ENCODE data around the gene CCL18.
A peak's percentile ranks its signal among the peaks of the same experiment; 100 is the strongest.
"Not testable (repeated sequence)": the region's sequence is repeated elsewhere in the genome, so short reads cannot be mapped to it uniquely, and the experiment has no call there.

CCL18 gene

DNA sequence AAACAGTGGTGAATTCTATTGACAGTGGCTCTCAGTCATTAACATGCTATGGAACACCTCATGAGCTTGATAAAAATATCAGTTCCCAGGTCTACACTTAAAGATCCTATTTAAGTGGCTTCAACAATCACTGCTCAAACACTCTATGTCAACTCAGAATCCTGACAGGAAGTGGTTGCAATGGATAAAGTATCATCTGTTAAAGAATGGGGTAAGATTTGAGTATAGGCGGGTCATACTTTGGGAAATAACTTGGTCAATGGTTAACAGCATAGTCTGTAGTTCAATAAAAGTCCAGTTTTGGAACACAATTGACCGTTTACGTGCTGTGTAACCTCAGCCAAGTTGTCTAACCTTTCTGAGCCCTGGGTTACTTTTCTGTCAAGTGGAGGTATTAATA lies 23.4 kb downstream of the CCL18 start:
- H3K4me3 ChIP-seq (ENCODE audit: low read length in 2 of 2); H3K36me3 ChIP-seq (ENCODE audit: control insufficient read depth in 2 of 2, insufficient read depth in 2 of 2, low read length in 2 of 2); H3K27me3 ChIP-seq (ENCODE audit: control insufficient read depth in 2 of 2, insufficient read depth in 2 of 2, low read length in 2 of 2); H3K9me3 ChIP-seq (ENCODE audit: control insufficient read depth in 2 of 2, low read length in 2 of 2); H3K4me1 ChIP-seq (ENCODE audit: control insufficient read depth in 2 of 2, insufficient read depth in 2 of 2, low read length in 2 of 2); H3K9ac ChIP-seq (ENCODE audit: low read depth in 1 of 2, low read length in 2 of 2); H3K27ac ChIP-seq (ENCODE audit: low read depth in 2 of 2, low read length in 2 of 2): not testable (repeated sequence)

DNA sequence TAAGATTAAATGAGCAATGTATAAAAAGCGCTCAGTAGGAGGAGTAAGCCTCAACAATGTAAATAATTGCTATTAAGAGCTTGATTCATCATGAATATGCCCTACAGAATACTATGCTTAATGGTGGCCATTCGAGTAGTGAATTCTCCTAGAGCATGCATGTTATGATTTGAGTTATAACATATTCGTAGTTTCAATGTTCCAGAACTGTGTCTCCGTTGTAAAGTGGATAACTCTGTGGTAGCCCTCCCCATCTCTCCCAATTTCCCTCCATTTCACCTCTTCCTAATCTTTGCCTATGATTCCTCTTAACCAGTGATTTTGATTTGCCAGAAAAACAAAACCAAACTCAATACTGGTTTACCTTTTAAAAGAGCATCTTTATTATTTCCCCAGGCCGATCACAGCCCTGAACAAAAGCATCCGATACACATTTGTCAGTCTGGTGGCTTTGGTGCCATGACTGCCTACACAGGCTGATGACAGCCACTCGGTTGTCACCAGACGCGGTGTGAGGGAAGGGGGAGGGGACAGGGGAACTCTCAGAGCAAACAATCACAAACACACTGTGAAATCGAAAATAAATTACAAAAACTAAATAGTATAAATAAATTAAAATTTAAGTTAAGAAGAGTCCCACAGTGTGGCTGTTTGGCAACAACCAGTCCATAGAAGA lies 24.0 kb downstream of the CCL18 start:
- H3K27ac ChIP-seq (ENCODE audit: low read depth in 2 of 2, low read length in 2 of 2); H3K9ac ChIP-seq (ENCODE audit: low read depth in 1 of 2, low read length in 2 of 2); H3K4me3 ChIP-seq (ENCODE audit: low read length in 2 of 2); H3K4me1 ChIP-seq (ENCODE audit: control insufficient read depth in 2 of 2, insufficient read depth in 2 of 2, low read length in 2 of 2); H3K9me3 ChIP-seq (ENCODE audit: control insufficient read depth in 2 of 2, low read length in 2 of 2); H3K36me3 ChIP-seq (ENCODE audit: control insufficient read depth in 2 of 2, insufficient read depth in 2 of 2, low read length in 2 of 2); H3K27me3 ChIP-seq (ENCODE audit: control insufficient read depth in 2 of 2, insufficient read depth in 2 of 2, low read length in 2 of 2): not testable (repeated sequence)

DNA sequence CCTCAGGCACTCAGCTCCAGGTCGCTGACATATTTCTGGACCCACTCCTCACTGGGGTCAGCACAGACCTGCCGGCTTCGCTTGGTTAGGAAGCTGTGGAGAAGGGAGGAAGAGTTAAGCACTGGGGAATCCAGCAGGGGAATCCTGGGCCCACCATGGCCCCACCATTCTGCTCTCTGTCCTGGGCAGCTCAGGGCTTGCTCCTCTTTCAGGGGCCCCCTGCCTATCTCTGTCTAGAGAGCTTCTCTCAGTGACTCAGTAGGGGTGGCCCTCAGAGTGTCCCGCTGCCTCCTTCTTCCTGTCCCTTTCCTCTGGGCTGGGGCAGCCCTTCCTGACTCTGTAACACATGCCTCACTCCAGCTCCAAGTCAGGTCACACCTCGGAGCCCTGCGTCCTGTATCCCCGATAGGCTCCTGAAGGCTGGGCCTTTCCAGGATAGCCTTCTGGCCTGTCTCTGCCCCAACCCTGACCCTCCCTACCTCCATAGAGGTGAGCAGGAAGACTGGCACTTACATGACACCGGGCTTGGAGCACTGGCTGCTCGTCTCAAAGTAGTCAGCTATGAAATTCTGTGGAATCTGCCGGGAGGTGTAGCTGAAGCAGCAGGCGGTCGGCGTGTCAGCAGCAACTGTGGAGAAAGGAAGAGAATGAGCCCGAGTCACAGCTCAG lies 24.7 kb downstream of the CCL18 start:
- H3K36me3 ChIP-seq (ENCODE audit: control insufficient read depth in 2 of 2, insufficient read depth in 2 of 2, low read length in 2 of 2), result no peaks in the 10 kb centered on the region
- no peaks in the 10 kb centered on the region for H3K27me3 ChIP-seq (ENCODE audit: control insufficient read depth in 2 of 2, insufficient read depth in 2 of 2, low read length in 2 of 2)
- H3K4me3 ChIP-seq (ENCODE audit: low read length in 2 of 2), result no peak overlapping the region
- H3K9ac ChIP-seq (ENCODE audit: low read depth in 1 of 2, low read length in 2 of 2), result no peak overlapping the region
- no peaks in the 10 kb centered on the region for H3K9me3 ChIP-seq (ENCODE audit: control insufficient read depth in 2 of 2, low read length in 2 of 2)
- no peak overlapping the region for H3K27ac ChIP-seq (ENCODE audit: low read depth in 2 of 2, low read length in 2 of 2)
- no peaks in the 10 kb centered on the region for H3K4me1 ChIP-seq (ENCODE audit: control insufficient read depth in 2 of 2, insufficient read depth in 2 of 2, low read length in 2 of 2)

DNA sequence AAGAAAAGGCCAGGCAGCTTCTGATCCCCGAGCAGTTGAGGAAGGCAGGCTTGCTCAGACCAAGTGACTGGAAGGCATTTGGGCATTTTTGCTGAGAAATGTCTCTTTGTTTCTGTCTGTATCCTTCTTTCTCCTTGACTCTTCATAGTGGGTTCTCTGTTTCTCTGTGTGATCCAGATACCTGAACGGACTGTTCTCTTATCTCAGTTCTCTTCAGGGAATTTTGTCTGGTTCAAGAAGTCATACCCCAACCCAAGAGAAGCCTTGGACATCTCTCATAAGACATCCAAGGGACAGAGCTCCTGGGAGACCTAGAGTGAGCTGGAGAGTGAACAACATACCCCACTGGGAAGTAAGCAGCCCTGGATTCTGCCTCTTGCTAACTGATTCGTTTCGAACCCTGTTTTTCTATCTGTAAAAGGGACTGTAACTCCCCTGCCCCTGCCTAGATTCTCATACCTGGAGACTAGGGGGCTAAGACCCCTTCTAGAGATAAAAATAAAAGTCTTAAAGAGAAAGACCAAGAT lies 25.3 kb downstream of the CCL18 start:
- no peaks in the 10 kb centered on the region for H3K4me1 ChIP-seq (ENCODE audit: control insufficient read depth in 2 of 2, insufficient read depth in 2 of 2, low read length in 2 of 2)
- peak overlapping the region in 1 of 2 donors; percentile 28 for H3K27ac ChIP-seq (ENCODE audit: low read depth in 2 of 2, low read length in 2 of 2)
- no peak overlapping the region for H3K4me3 ChIP-seq (ENCODE audit: low read length in 2 of 2)

DNA sequence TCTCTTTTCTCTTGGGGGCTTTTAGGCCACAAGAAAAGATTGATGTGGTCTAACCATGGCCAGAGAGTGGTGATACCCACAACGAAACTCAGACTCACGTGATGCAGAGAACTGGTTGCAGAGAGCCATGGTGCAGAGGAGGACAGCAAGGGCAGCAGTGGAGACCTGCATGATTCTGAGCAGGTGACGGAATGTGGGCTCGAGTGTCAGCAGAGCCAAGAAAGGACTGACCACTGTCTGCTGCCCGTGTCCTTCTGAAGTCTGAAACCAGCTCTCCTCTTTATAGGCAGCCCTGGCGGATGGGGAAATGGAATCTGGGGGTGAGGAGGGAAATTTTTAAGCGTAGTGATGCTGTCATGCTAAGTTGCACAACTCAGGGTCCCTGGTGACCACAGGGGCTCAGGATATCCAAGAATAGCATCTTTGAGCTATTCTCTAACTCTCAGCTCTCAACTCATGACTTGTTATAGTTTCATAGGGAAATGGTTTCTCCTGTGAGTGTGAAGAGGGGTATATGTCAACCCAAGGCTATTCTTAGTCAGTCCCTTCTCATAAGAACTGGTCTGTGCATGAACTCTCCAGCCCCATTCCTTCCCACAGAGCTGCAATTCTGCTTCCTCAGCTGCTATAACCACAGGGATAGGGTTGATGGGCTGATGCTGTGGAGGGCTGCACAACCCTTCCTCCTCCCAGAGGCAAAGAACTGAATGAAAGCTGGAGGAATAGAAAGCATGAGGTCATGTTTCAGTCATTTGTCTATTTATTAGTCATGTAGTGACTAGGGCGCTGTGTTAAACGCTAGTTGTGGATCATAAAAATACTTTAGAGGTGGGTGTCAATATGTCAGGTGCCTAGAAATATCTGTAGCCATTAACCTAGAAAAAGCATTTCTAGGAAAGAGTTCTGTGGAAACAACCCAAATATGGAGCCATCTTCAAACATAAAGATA lies 26.1 kb downstream of the CCL18 start, which contains the start of gene CCL3:
TSS of gene CCL3 (minus strand) at position 256 of the 949 bp plus-strand sequence. CDS start at position 171, 85 bp downstream.
- no peaks in the 10 kb centered on the region for H3K27me3 ChIP-seq (ENCODE audit: control insufficient read depth in 2 of 2, insufficient read depth in 2 of 2, low read length in 2 of 2)
- no peaks in the 10 kb centered on the region for H3K4me1 ChIP-seq (ENCODE audit: control insufficient read depth in 2 of 2, insufficient read depth in 2 of 2, low read length in 2 of 2)
- H3K9me3 ChIP-seq (ENCODE audit: control insufficient read depth in 2 of 2, low read length in 2 of 2), result no peaks in the 10 kb centered on the region
- no peaks in the 10 kb centered on the region for H3K36me3 ChIP-seq (ENCODE audit: control insufficient read depth in 2 of 2, insufficient read depth in 2 of 2, low read length in 2 of 2)
- peak within 1 kb of the TSS in 1 of 2 donors; percentile 28 for H3K27ac ChIP-seq (ENCODE audit: low read depth in 2 of 2, low read length in 2 of 2)
- no peak within 1 kb of the TSS for H3K4me3 ChIP-seq (ENCODE audit: low read length in 2 of 2)
- no peak within 1 kb of the TSS for H3K9ac ChIP-seq (ENCODE audit: low read depth in 1 of 2, low read length in 2 of 2)

More for the DNA sequence above, 25.3 kb downstream of the CCL18 start:
- Histone ChIP-seq H3K9me3 (ENCODE audit: control insufficient read depth in 2 of 2, low read length in 2 of 2) (no peaks in the 10 kb centered on the region), H3K27me3 (ENCODE audit: control insufficient read depth in 2 of 2, insufficient read depth in 2 of 2, low read length in 2 of 2) (no peaks in the 10 kb centered on the region), H3K9ac (ENCODE audit: low read depth in 1 of 2, low read length in 2 of 2) (no peak overlapping the region), H3K36me3 (ENCODE audit: control insufficient read depth in 2 of 2, insufficient read depth in 2 of 2, low read length in 2 of 2) (no peaks in the 10 kb centered on the region)

DNA sequence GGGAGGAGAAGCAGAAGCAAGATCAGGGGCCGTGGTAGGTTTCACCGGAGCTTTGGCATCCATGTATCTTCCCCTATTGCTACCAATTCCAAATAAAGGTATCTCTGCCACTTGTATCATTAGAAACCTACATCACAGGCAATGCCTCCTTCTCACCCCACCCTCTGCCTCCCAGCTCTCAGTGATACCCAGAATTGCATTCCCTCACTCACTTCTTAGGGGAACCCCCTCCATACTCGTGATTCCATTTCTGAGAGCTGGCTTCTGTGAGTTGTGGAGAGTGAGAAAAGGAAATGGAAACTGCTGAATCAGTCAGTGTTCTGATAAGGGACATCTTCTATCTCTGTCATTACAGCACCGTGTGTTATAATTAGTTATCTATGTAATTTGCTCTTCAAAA lies 28.2 kb downstream of the CCL18 start:
- no peak overlapping the region for H3K9ac ChIP-seq (ENCODE audit: low read depth in 1 of 2, low read length in 2 of 2)
- H3K9me3 ChIP-seq (ENCODE audit: control insufficient read depth in 2 of 2, low read length in 2 of 2), result no peaks in the 10 kb centered on the region
- H3K4me1 ChIP-seq (ENCODE audit: control insufficient read depth in 2 of 2, insufficient read depth in 2 of 2, low read length in 2 of 2), result no peaks in the 10 kb centered on the region
- no peak overlapping the region for H3K27ac ChIP-seq (ENCODE audit: low read depth in 2 of 2, low read length in 2 of 2)
- H3K4me3 ChIP-seq (ENCODE audit: low read length in 2 of 2), result no peak overlapping the region
- no peaks in the 10 kb centered on the region for H3K36me3 ChIP-seq (ENCODE audit: control insufficient read depth in 2 of 2, insufficient read depth in 2 of 2, low read length in 2 of 2)
- no peaks in the 10 kb centered on the region for H3K27me3 ChIP-seq (ENCODE audit: control insufficient read depth in 2 of 2, insufficient read depth in 2 of 2, low read length in 2 of 2)

DNA sequence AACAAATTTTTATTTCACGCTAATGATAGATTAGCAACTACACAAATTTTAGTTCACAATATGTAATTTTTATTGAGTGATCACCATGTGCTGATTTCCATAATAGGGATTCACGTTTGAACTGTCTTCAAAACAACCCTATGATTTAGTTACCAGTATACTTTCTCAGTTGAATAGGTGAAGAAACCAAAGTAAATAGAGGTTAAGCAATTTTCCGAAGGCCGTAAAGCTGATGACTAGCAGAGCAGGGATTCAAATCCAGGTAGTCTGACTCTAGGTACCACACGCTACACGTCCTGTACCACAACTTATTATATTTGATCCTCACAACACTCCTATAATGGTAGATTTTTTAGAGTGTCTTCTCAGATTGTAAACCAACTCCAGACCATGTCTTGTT lies 28.6 kb downstream of the CCL18 start:
- H3K27ac ChIP-seq (ENCODE audit: low read depth in 2 of 2, low read length in 2 of 2); H3K27me3 ChIP-seq (ENCODE audit: control insufficient read depth in 2 of 2, insufficient read depth in 2 of 2, low read length in 2 of 2); H3K4me3 ChIP-seq (ENCODE audit: low read length in 2 of 2); H3K9me3 ChIP-seq (ENCODE audit: control insufficient read depth in 2 of 2, low read length in 2 of 2); H3K9ac ChIP-seq (ENCODE audit: low read depth in 1 of 2, low read length in 2 of 2); H3K4me1 ChIP-seq (ENCODE audit: control insufficient read depth in 2 of 2, insufficient read depth in 2 of 2, low read length in 2 of 2); H3K36me3 ChIP-seq (ENCODE audit: control insufficient read depth in 2 of 2, insufficient read depth in 2 of 2, low read length in 2 of 2): not testable (repeated sequence)

DNA sequence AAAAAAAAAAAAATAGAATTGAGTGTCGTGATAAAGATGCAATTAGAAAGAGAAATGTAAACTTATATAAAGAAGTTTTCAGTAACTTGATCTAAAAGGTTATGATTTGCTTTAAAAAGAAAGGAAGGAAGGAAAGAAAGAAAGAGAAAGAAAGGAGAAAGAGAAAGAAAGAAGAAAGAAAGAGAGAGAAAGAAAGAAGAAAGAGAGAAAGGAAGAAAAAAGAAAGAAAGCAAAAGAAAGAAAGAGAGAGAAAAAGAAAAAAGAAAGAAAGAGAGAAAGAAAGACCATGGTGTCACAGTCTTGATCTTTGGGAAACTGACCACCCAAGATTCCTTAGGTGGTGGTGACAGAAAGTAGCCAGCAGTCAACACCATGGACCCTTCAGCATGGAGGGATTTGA lies 30.2 kb downstream of the CCL18 start:
- no peak overlapping the region for H3K4me3 ChIP-seq (ENCODE audit: low read length in 2 of 2)
- no peak overlapping the region for H3K9ac ChIP-seq (ENCODE audit: low read depth in 1 of 2, low read length in 2 of 2)
- H3K27ac ChIP-seq (ENCODE audit: low read depth in 2 of 2, low read length in 2 of 2), result no peak overlapping the region
- H3K9me3 ChIP-seq (ENCODE audit: control insufficient read depth in 2 of 2, low read length in 2 of 2), result no peaks in the 10 kb centered on the region
- no peaks in the 10 kb centered on the region for H3K27me3 ChIP-seq (ENCODE audit: control insufficient read depth in 2 of 2, insufficient read depth in 2 of 2, low read length in 2 of 2)
- H3K4me1 ChIP-seq (ENCODE audit: control insufficient read depth in 2 of 2, insufficient read depth in 2 of 2, low read length in 2 of 2), result no peaks in the 10 kb centered on the region
- no peaks in the 10 kb centered on the region for H3K36me3 ChIP-seq (ENCODE audit: control insufficient read depth in 2 of 2, insufficient read depth in 2 of 2, low read length in 2 of 2)

DNA sequence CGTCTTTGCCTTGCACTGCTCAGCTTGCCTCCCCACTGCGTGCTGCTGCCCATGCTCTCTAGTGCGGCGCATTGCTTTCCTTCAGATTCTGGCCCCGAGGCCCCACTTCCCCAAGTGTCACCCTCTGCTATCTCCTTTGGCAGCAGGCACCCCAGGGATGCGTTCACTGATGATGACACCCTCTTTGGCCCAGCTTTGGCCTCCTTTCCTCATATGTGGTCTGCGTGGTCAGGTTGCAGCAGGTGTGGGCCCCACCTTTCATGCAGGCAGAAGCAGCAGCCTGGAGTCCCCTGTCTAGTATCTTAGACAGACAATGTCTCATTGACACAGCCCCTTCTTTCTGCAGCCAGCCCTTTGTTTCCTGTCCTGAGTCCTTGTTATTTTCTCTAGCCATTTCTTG lies 30.7 kb downstream of the CCL18 start:
- H3K27ac ChIP-seq (ENCODE audit: low read depth in 2 of 2, low read length in 2 of 2), result no peak overlapping the region
- no peak overlapping the region for H3K4me3 ChIP-seq (ENCODE audit: low read length in 2 of 2)
- H3K4me1 ChIP-seq (ENCODE audit: control insufficient read depth in 2 of 2, insufficient read depth in 2 of 2, low read length in 2 of 2), result no peaks in the 10 kb centered on the region
- H3K27me3 ChIP-seq (ENCODE audit: control insufficient read depth in 2 of 2, insufficient read depth in 2 of 2, low read length in 2 of 2), result no peaks in the 10 kb centered on the region
- no peak overlapping the region for H3K9ac ChIP-seq (ENCODE audit: low read depth in 1 of 2, low read length in 2 of 2)
- H3K36me3 ChIP-seq (ENCODE audit: control insufficient read depth in 2 of 2, insufficient read depth in 2 of 2, low read length in 2 of 2), result no peaks in the 10 kb centered on the region
- no peaks in the 10 kb centered on the region for H3K9me3 ChIP-seq (ENCODE audit: control insufficient read depth in 2 of 2, low read length in 2 of 2)

DNA sequence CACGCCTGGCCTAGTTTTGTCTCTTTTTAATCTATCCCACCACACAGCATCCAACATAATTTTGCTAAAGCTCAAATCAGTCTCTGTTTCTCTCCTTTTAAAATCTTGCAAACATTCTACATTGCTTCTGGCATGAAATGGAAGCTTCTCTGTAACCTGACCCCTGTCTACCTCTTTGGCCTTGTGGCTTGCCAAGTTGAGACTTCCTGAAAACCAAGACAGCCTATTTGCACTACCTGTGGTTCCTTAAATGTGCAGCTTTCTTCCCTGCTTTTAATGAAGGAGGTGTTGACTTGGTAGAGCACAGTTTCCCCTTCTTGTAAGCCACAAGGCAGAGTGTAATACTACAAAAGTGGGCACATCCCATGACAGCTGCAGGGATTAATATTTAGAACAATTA lies 31.9 kb downstream of the CCL18 start:
- Histone ChIP-seq H3K9ac (ENCODE audit: low read depth in 1 of 2, low read length in 2 of 2) (no peak overlapping the region), H3K27me3 (ENCODE audit: control insufficient read depth in 2 of 2, insufficient read depth in 2 of 2, low read length in 2 of 2) (no peaks in the 10 kb centered on the region), H3K4me3 (ENCODE audit: low read length in 2 of 2) (no peak overlapping the region), H3K9me3 (ENCODE audit: control insufficient read depth in 2 of 2, low read length in 2 of 2) (no peaks in the 10 kb centered on the region), H3K36me3 (ENCODE audit: control insufficient read depth in 2 of 2, insufficient read depth in 2 of 2, low read length in 2 of 2) (no peaks in the 10 kb centered on the region), H3K4me1 (ENCODE audit: control insufficient read depth in 2 of 2, insufficient read depth in 2 of 2, low read length in 2 of 2) (no peaks in the 10 kb centered on the region), H3K27ac (ENCODE audit: low read depth in 2 of 2, low read length in 2 of 2) (no peak overlapping the region)
